ENCODE measurements around the gene NDUFS8.

DNA sequence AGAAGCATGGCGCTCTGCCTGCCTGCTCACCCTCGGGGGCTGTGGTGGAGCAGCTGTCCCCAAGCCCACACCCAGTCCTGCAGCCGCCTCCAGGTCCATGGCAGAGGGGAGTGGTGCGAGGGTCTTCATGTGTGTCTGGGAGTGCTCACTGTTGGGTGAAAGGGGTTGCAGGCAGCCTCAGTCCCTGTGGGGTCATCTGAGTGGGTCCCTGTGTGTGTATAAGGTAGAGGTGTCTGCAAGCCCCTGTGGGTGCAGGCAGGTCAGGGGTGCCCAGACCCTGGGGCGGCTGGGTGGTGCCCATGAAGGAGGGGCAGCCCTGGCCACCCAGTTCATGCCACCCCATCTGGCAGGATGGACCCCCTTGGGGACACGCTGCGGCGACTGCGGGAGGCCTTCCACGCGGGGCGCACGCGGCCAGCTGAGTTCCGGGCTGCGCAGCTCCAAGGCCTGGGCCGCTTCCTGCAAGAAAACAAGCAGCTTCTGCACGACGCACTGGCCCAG, 15.5 kb upstream of the NDUFS8 start:
- TF ChIP-seq, protein P1, sequence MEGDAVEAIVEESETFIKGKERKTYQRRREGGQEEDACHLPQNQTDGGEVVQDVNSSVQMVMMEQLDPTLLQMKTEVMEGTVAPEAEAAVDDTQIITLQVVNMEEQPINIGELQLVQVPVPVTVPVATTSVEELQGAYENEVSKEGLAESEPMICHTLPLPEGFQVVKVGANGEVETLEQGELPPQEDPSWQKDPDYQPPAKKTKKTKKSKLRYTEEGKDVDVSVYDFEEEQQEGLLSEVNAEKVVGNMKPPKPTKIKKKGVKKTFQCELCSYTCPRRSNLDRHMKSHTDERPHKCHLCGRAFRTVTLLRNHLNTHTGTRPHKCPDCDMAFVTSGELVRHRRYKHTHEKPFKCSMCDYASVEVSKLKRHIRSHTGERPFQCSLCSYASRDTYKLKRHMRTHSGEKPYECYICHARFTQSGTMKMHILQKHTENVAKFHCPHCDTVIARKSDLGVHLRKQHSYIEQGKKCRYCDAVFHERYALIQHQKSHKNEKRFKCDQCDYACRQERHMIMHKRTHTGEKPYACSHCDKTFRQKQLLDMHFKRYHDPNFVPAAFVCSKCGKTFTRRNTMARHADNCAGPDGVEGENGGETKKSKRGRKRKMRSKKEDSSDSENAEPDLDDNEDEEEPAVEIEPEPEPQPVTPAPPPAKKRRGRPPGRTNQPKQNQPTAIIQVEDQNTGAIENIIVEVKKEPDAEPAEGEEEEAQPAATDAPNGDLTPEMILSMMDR (IDR thresholded peaks at IDR 0.05; ENCODE audit: low read depth, low read length, missing input control) = no peak
- TF ChIP-seq RAD21 (IDR thresholded peaks at IDR 0.05) (no peak), SP1 (IDR thresholded peaks at IDR 0.05) (no peak)

Data from liver (tissue), 3 donors.